ENCODE results near the gene RNF149.
"Not testable (repeated sequence)": the region's sequence is repeated elsewhere in the genome, so short reads cannot be mapped to it uniquely, and the experiment has no call there.

Gene RNF149

GRCh38 chr2:101240694-101241093 lies 67.8 kb downstream of the RNF149 start:
- 46% methylated on average over 2 of the region's 2 CpGs for WGBS
- not testable (repeated sequence) for H2AFZ ChIP-seq (ENCODE audit: low read depth, low read length)
- DNase-seq: peak; percentile 20

GRCh38 chr2:101239760-101240118 lies 68.8 kb downstream of the RNF149 start:
- not testable (repeated sequence) for H2BK12ac ChIP-seq (ENCODE audit: low read length in 2 of 2); H3K9me3 ChIP-seq (ENCODE audit: control insufficient read depth, low read length); H2BK5ac ChIP-seq (ENCODE audit: low read depth, low read length, poor library complexity, severe bottlenecking); H3K27ac ChIP-seq (ENCODE audit: low read length, poor library complexity, severe bottlenecking); H3K23ac ChIP-seq (ENCODE audit: low read length in 2 of 2); H2BK120ac ChIP-seq (ENCODE audit: low read depth, low read length); H2AFZ ChIP-seq (ENCODE audit: low read depth, low read length); H3K36me3 ChIP-seq (ENCODE audit: control insufficient read depth in 1 of 2, insufficient read depth in 2 of 2, low read depth in 1 of 2, low read length in 2 of 2); H3K14ac ChIP-seq (ENCODE audit: low read length in 2 of 2); H3K27me3 ChIP-seq (ENCODE audit: control insufficient read depth in 1 of 2, insufficient read depth in 1 of 2, low read length in 2 of 2); DNase-seq; H4K91ac ChIP-seq (ENCODE audit: low read length); H2BK15ac ChIP-seq (ENCODE audit: low read depth, poor library complexity, severe bottlenecking); H4K8ac ChIP-seq (ENCODE audit: low read length); H3K79me1 ChIP-seq (replicated peaks; ENCODE audit: low read length, poor library complexity, severe bottlenecking); H2AK5ac ChIP-seq (ENCODE audit: low read length, severe bottlenecking); H3K18ac ChIP-seq (ENCODE audit: low read depth in 1 of 2, low read length in 2 of 2); H3K4me1 ChIP-seq (ENCODE audit: control insufficient read depth, insufficient read depth, low read depth, low read length); H3K4me3 ChIP-seq (ENCODE audit: insufficient read depth in 1 of 2, low read depth in 1 of 2, low read length in 2 of 2); H3K4ac ChIP-seq (ENCODE audit: low read depth in 1 of 2, low read length in 2 of 2); H3K9ac ChIP-seq (ENCODE audit: low read length)
- WGBS: 92% methylated on average over 2 of the region's 2 CpGs
- H3K4me2 ChIP-seq (ENCODE audit: low read length, poor library complexity, severe bottlenecking): peak overlapping the region; percentile 33

More at GRCh38 chr2:101240694-101241093, 67.8 kb downstream of the RNF149 start:
- H3K4me3 ChIP-seq (ENCODE audit: insufficient read depth in 1 of 2, low read depth in 1 of 2, low read length in 2 of 2); H2BK5ac ChIP-seq (ENCODE audit: low read depth, low read length, poor library complexity, severe bottlenecking); H3K27ac ChIP-seq (ENCODE audit: low read length, poor library complexity, severe bottlenecking); H3K4me2 ChIP-seq (ENCODE audit: low read length, poor library complexity, severe bottlenecking); H3K4ac ChIP-seq (ENCODE audit: low read depth in 1 of 2, low read length in 2 of 2); H3K23ac ChIP-seq (ENCODE audit: low read length in 2 of 2); H3K36me3 ChIP-seq (ENCODE audit: control insufficient read depth in 1 of 2, insufficient read depth in 2 of 2, low read depth in 1 of 2, low read length in 2 of 2); H3K18ac ChIP-seq (ENCODE audit: low read depth in 1 of 2, low read length in 2 of 2); H2BK120ac ChIP-seq (ENCODE audit: low read depth, low read length); H3K14ac ChIP-seq (ENCODE audit: low read length in 2 of 2); H4K8ac ChIP-seq (ENCODE audit: low read length); H3K79me1 ChIP-seq (replicated peaks; ENCODE audit: low read length, poor library complexity, severe bottlenecking); H3K27me3 ChIP-seq (ENCODE audit: control insufficient read depth in 1 of 2, insufficient read depth in 1 of 2, low read length in 2 of 2); H4K91ac ChIP-seq (ENCODE audit: low read length); H2BK12ac ChIP-seq (ENCODE audit: low read length in 2 of 2); H2AK5ac ChIP-seq (ENCODE audit: low read length, severe bottlenecking); H2BK15ac ChIP-seq (ENCODE audit: low read depth, poor library complexity, severe bottlenecking); H3K9me3 ChIP-seq (ENCODE audit: control insufficient read depth, low read length); H3K4me1 ChIP-seq (ENCODE audit: control insufficient read depth, insufficient read depth, low read depth, low read length): not testable (repeated sequence)
- H3K9ac ChIP-seq (ENCODE audit: low read length): peak overlapping the region; percentile 11

GRCh38 chr2:101238930-101239759 lies 69.4 kb downstream of the RNF149 start:
- 99% methylated on average over 8 of the region's 12 CpGs for WGBS
- Histone ChIP-seq H3K27me3 (ENCODE audit: control insufficient read depth in 1 of 2, insufficient read depth in 1 of 2, low read length in 2 of 2) (no peaks in the 10 kb centered on the region), H2BK15ac (ENCODE audit: low read depth, poor library complexity, severe bottlenecking) (no peak overlapping the region), H4K91ac (ENCODE audit: low read length) (peak overlapping the region; percentile 27), H3K4me3 (ENCODE audit: insufficient read depth in 1 of 2, low read depth in 1 of 2, low read length in 2 of 2) (no peak overlapping the region), H3K4ac (ENCODE audit: low read depth in 1 of 2, low read length in 2 of 2) (no peak overlapping the region), H3K79me1 (replicated peaks; ENCODE audit: low read length, poor library complexity, severe bottlenecking) (peaks cover 2% of the 10 kb centered on the region), H3K9ac (ENCODE audit: low read length) (no peak overlapping the region), H3K4me1 (ENCODE audit: control insufficient read depth, insufficient read depth, low read depth, low read length) (peaks cover 3% of the 10 kb centered on the region), H3K18ac (ENCODE audit: low read depth in 1 of 2, low read length in 2 of 2) (no peak overlapping the region), H3K4me2 (ENCODE audit: low read length, poor library complexity, severe bottlenecking) (peak overlapping the region; percentile 33), H2BK120ac (ENCODE audit: low read depth, low read length) (no peak overlapping the region), H3K23ac (ENCODE audit: low read length in 2 of 2) (no peak overlapping the region), H3K14ac (ENCODE audit: low read length in 2 of 2) (no peak overlapping the region), H3K27ac (ENCODE audit: low read length, poor library complexity, severe bottlenecking) (no peak overlapping the region), H2AFZ (ENCODE audit: low read depth, low read length) (no peak overlapping the region), H2AK5ac (ENCODE audit: low read length, severe bottlenecking) (peak overlapping the region; percentile 69), H3K9me3 (ENCODE audit: control insufficient read depth, low read length) (no peaks in the 10 kb centered on the region), H2BK12ac (ENCODE audit: low read length in 2 of 2) (no peak overlapping the region), H4K8ac (ENCODE audit: low read length) (no peak overlapping the region), H2BK5ac (ENCODE audit: low read depth, low read length, poor library complexity, severe bottlenecking) (no peak overlapping the region), H3K36me3 (ENCODE audit: control insufficient read depth in 1 of 2, insufficient read depth in 2 of 2, low read depth in 1 of 2, low read length in 2 of 2) (no peaks in the 10 kb centered on the region)
- no peak for DNase-seq

- not testable (repeated sequence) for H2BK120ac ChIP-seq (ENCODE audit: low read depth, low read length); H4K8ac ChIP-seq (ENCODE audit: low read length); H3K14ac ChIP-seq (ENCODE audit: low read length in 2 of 2); H3K9me3 ChIP-seq (ENCODE audit: control insufficient read depth, low read length); H3K18ac ChIP-seq (ENCODE audit: low read depth in 1 of 2, low read length in 2 of 2); H3K9ac ChIP-seq (ENCODE audit: low read length); H2BK12ac ChIP-seq (ENCODE audit: low read length in 2 of 2); H2AK5ac ChIP-seq (ENCODE audit: low read length, severe bottlenecking); H3K4ac ChIP-seq (ENCODE audit: low read depth in 1 of 2, low read length in 2 of 2); H2BK15ac ChIP-seq (ENCODE audit: low read depth, poor library complexity, severe bottlenecking); H3K4me3 ChIP-seq (ENCODE audit: insufficient read depth in 1 of 2, low read depth in 1 of 2, low read length in 2 of 2); H3K36me3 ChIP-seq (ENCODE audit: control insufficient read depth in 1 of 2, insufficient read depth in 2 of 2, low read depth in 1 of 2, low read length in 2 of 2); H3K4me1 ChIP-seq (ENCODE audit: control insufficient read depth, insufficient read depth, low read depth, low read length); H3K4me2 ChIP-seq (ENCODE audit: low read length, poor library complexity, severe bottlenecking); H3K27me3 ChIP-seq (ENCODE audit: control insufficient read depth in 1 of 2, insufficient read depth in 1 of 2, low read length in 2 of 2); H4K91ac ChIP-seq (ENCODE audit: low read length); H3K79me1 ChIP-seq (replicated peaks; ENCODE audit: low read length, poor library complexity, severe bottlenecking); H2AFZ ChIP-seq (ENCODE audit: low read depth, low read length); H3K27ac ChIP-seq (ENCODE audit: low read length, poor library complexity, severe bottlenecking); H2BK5ac ChIP-seq (ENCODE audit: low read depth, low read length, poor library complexity, severe bottlenecking); H3K23ac ChIP-seq (ENCODE audit: low read length in 2 of 2)
- WGBS: 75% methylated on average over 4 of the region's 5 CpGs
- DNase-seq: peak; percentile 33
These were observed 70.6 kb downstream of the RNF149 start for GRCh38 chr2:101237944-101238343.
